OCI-M2 (cell line): ENCODE results near the gene CCNL2.
A peak's percentile ranks its signal among the peaks of the same experiment; 100 is the strongest.
"Not testable (repeated sequence)": the region's sequence is repeated elsewhere in the genome, so short reads cannot be mapped to it uniquely, and the experiment has no call there.

ENCODE experiments used
- DNase-seq: peaks from one replicate; lab custom pipeline; 2025; ENCODE audit not compliant: unreplicated experiment; lab: John Stamatoyannopoulos, UW

Gene CCNL2

GRCh38 chr1:1419813-1420653, 20.9 kb upstream of the CCNL2 start:
- no peak for DNase-seq

GRCh38 chr1:1419363-1419812, 20.3 kb upstream of the CCNL2 start:
- DNase-seq: no peak

GRCh38 chr1:1418464-1419362, 19.6 kb upstream of the CCNL2 start:
- no peak for DNase-seq

GRCh38 chr1:1417825-1418463, 18.8 kb upstream of the CCNL2 start:
- DNase-seq: not testable (repeated sequence)

- not testable (repeated sequence) for DNase-seq
Observed at GRCh38 chr1:1417396-1417795, 18.3 kb upstream of the CCNL2 start.

GRCh38 chr1:1415751-1416150, 16.6 kb upstream of the CCNL2 start:
- DNase-seq: no peak

GRCh38 chr1:1412311-1412902, 13.3 kb upstream of the CCNL2 start:
- not testable (repeated sequence) for DNase-seq

GRCh38 chr1:1411626-1412025, 12.5 kb upstream of the CCNL2 start:
- DNase-seq: no peak

- not testable (repeated sequence) for DNase-seq
Observed at GRCh38 chr1:1410238-1410637, 11.1 kb upstream of the CCNL2 start.

GRCh38 chr1:1407636-1408318, 8.6 kb upstream of the CCNL2 start:
- DNase-seq: no peak

GRCh38 chr1:1406821-1407635, 7.9 kb upstream of the CCNL2 start, which contains the start of gene MRPL20:
Gene MRPL20, minus strand, starts transcription at chr1:1407293. Its CDS starts 76 bp downstream, at chr1:1407217.
- peak; percentile 13 for DNase-seq

- DNase-seq: no peak
Observed at GRCh38 chr1:1406101-1406820, 7.1 kb upstream of the CCNL2 start.

- no peak for DNase-seq
Observed at GRCh38 chr1:1403653-1404052, 4.5 kb upstream of the CCNL2 start.

GRCh38 chr1:1402901-1403392, 3.8 kb upstream of the CCNL2 start:
- not testable (repeated sequence) for DNase-seq

- DNase-seq: no peak
Observed at GRCh38 chr1:1402072-1402900, 3.2 kb upstream of the CCNL2 start.

GRCh38 chr1:1401457-1402010, 2.4 kb upstream of the CCNL2 start:
- DNase-seq: no peak
